Liver (tissue), 9 donors: ENCODE results near the gene SGIP1. TPM values are rescaled to one million over a fixed set of nuclear protein-coding genes. Genes with fewer than 3 reads are reported as not detected.

Experiments used
- DNase-seq: peaks from one replicate; pipeline ENCODE4 v3.0.0-alpha.2; 2017; ENCODE audit warnings: low spot score
- H3K27ac ChIP-seq, 2 donors: one replicate each; pipeline ENCODE4 v1.7.0; 2013; ENCODE audit warnings: inconsistent platforms in 2 of 2, low read length in 2 of 2, control low read depth in 1 of 2, low read depth in 1 of 2, mild to moderate bottlenecking in 1 of 2
- H3K27me3 ChIP-seq, 4 donors: one replicate each; pipeline versions ENCODE4 v1.6.1 to v1.7.0; 2013; ENCODE audit warnings: low read length in 3 of 4, inconsistent platforms in 1 of 4, mild to moderate bottlenecking in 1 of 4, moderate library complexity in 1 of 4; ENCODE audit not compliant: control insufficient read depth in 4 of 4, insufficient read depth in 4 of 4
- H3K36me3 ChIP-seq, 4 donors: one replicate each; pipeline versions ENCODE4 v1.6.1 to v1.7.0; 2013; ENCODE audit warnings: low read length in 3 of 4, mild to moderate bottlenecking in 3 of 4, low read depth in 1 of 4, moderate library complexity in 1 of 4; ENCODE audit not compliant: control insufficient read depth in 4 of 4, insufficient read depth in 3 of 4
- H3K4me1 ChIP-seq, 4 donors: one replicate each; pipeline versions ENCODE4 v1.6.1 to v1.7.0; 2013; ENCODE audit warnings: low read length in 3 of 4, mild to moderate bottlenecking in 3 of 4, moderate library complexity in 1 of 4; ENCODE audit not compliant: control insufficient read depth in 4 of 4, insufficient read depth in 4 of 4
- H3K4me3 ChIP-seq, 3 donors: one replicate each; pipeline versions ENCODE4 v1.6.1 to v1.7.0; 2013; ENCODE audit warnings: low read length in 3 of 3, control low read depth in 1 of 3, low read depth in 1 of 3, mild to moderate bottlenecking in 1 of 3
- H3K9ac ChIP-seq, 2 donors: one replicate each; pipeline ENCODE4 v1.7.0; 2013; ENCODE audit warnings: low read length in 2 of 2, mild to moderate bottlenecking in 2 of 2, moderate library complexity in 2 of 2, control low read depth in 1 of 2, low read depth in 1 of 2
- H3K9me3 ChIP-seq, 4 donors: one replicate each; pipeline versions ENCODE4 v1.6.1 to v1.7.0; 2013; ENCODE audit warnings: low read length in 3 of 4; ENCODE audit not compliant: control insufficient read depth in 4 of 4
- ATF3 ChIP-seq: IDR thresholded peaks from 2 replicates; pipeline ENCODE4 v1.6.1; 2016; ENCODE audit warnings: antibody characterized with exemption
- EGR1 ChIP-seq, 2 donors: IDR thresholded peaks; 2 replicates each; pipeline ENCODE4 v1.6.1; 2016 to 2018; ENCODE audit warnings: antibody characterized with exemption in 2 of 2, low read depth in 2 of 2
- FOXA1 ChIP-seq: IDR thresholded peaks from 2 replicates; pipeline ENCODE4 v1.6.1; 2016; ENCODE audit warnings: antibody characterized with exemption
- FOXA2 ChIP-seq: IDR thresholded peaks from 2 replicates; pipeline ENCODE4 v1.6.1; 2016; ENCODE audit warnings: antibody characterized with exemption
- GABPA ChIP-seq, 2 donors: IDR thresholded peaks in 1 of 2; conservative IDR thresholded peaks in 1 of 2; 2 replicates each; pipeline ENCODE4 v1.6.1; 2016; ENCODE audit warnings: antibody characterized with exemption in 2 of 2, mild to moderate bottlenecking in 1 of 2, moderate library complexity in 1 of 2
- HNF4A ChIP-seq, 2 donors: conservative IDR thresholded peaks; 2 replicates each; pipeline ENCODE4 v1.6.1; 2016; ENCODE audit warnings: antibody characterized with exemption in 2 of 2, mild to moderate bottlenecking in 2 of 2
- HNF4G ChIP-seq: IDR thresholded peaks from 2 replicates; pipeline ENCODE4 v1.6.1; 2016; ENCODE audit warnings: antibody characterized with exemption
- JUND ChIP-seq, 2 donors: IDR thresholded peaks; 2 replicates each; pipeline ENCODE4 v1.6.1; 2016; ENCODE audit warnings: antibody characterized with exemption in 2 of 2
- MAX ChIP-seq: IDR thresholded peaks from 2 replicates; pipeline ENCODE4 v1.6.1; 2016; ENCODE audit warnings: antibody characterized with exemption
- RAD21 ChIP-seq, 2 donors: IDR thresholded peaks; 2 replicates each; pipeline ENCODE4 v1.6.1; 2016; ENCODE audit warnings: antibody characterized with exemption in 2 of 2, mild to moderate bottlenecking in 2 of 2
- REST ChIP-seq: IDR thresholded peaks from 2 replicates; pipeline ENCODE4 v1.6.1; 2016; ENCODE audit warnings: antibody characterized with exemption, mild to moderate bottlenecking
- RXRA ChIP-seq, 2 donors: IDR thresholded peaks; 2 replicates each; pipeline ENCODE4 v1.6.1; 2017 to 2018; ENCODE audit warnings: antibody characterized with exemption in 2 of 2, mild to moderate bottlenecking in 1 of 2
- SP1 ChIP-seq: IDR thresholded peaks from 2 replicates; pipeline ENCODE4 v1.6.1; 2018; ENCODE audit warnings: antibody characterized with exemption, mild to moderate bottlenecking
- TAF1 ChIP-seq: conservative IDR thresholded peaks from 2 replicates; pipeline ENCODE4 v1.6.1; 2016; ENCODE audit warnings: antibody characterized with exemption, mild to moderate bottlenecking
- YY1 ChIP-seq: IDR thresholded peaks from 2 replicates; pipeline ENCODE4 v1.6.1; 2016; ENCODE audit warnings: antibody characterized with exemption, mild to moderate bottlenecking
- ZBTB33 ChIP-seq: IDR thresholded peaks from 2 replicates; pipeline ENCODE4 v1.6.1; 2016; ENCODE audit warnings: antibody characterized with exemption
- WGBS: extraction: QIAGEN DNeasy Blood & Tissue Kit; methylation state at CpG from one replicate; pipeline ENCODE4 v1.1.7; 2013; 5-methylcytosine and 5-hydroxymethylcytosine counted together
- polyA plus RNA-seq, 2 donors: library from polyadenylated mRNA; stranded (reverse) in 1 of 2; unstranded in 1 of 2; fragments of 200-250 nt in 1 of 2; fragments of >200 nt in 1 of 2; fragmentation: Nextera tagmentation in 1 of 2; extraction: Ambion mirVana in 1 of 2; gene quantifications; one replicate each; pipeline versions ENCODE4 v1.2.1 to v1.2.3, GENCODE V29; 2013 to 2015
- total RNA-seq, 2 donors: library from RNA; depleted of rRNA; stranded (reverse); fragments of >200 nt; gene quantifications; one replicate each; pipeline ENCODE4 v1.2.3, GENCODE V29; 2014
- donor health status: healthy.
- donor health status: healthy.
- donor health status: healthy.
- donor health status: healthy.
- donor health status: healthy.

Gene SGIP1
- total and polyA plus RNA-seq, 4 donors, result 0.09 to 2.5 (median 0.38) TPM

GRCh38 chr1:66696771-66697170 is 162.8 kb downstream of the SGIP1 start:
- no peak overlapping the region for H3K27ac ChIP-seq
- H3K9me3 ChIP-seq, result no peaks in the 10 kb centered on the region
- H3K4me1 ChIP-seq, result no peaks in the 10 kb centered on the region
- no peak overlapping the region for H3K4me3 ChIP-seq
- no peak for DNase-seq
- no peak overlapping the region for H3K9ac ChIP-seq
- H3K36me3 ChIP-seq, result no peaks in the 10 kb centered on the region
- no peak for TF ChIP-seq TAF1
- no peak for TF ChIP-seq JUND (IDR thresholded peaks at IDR 0.05)
- no peak for TF ChIP-seq HNF4A (conservative IDR thresholded peaks at IDR 0.05)
- TF ChIP-seq GABPA (IDR thresholded peaks at IDR 0.05 in 1 of 2, conservative IDR thresholded peaks at IDR 0.05 in 1 of 2), result no peak
- TF ChIP-seq FOXA2, result no peak
- no peak for TF ChIP-seq YY1
- no peak for TF ChIP-seq FOXA1
- no peak for TF ChIP-seq ATF3
- no peak for TF ChIP-seq SP1
- no peak for TF ChIP-seq HNF4G
- TF ChIP-seq EGR1 (IDR thresholded peaks at IDR 0.05; ENCODE audit: low read depth in 2 of 2), result no peak
- no peak for TF ChIP-seq ZBTB33
- no peak for TF ChIP-seq MAX
- no peak for TF ChIP-seq RAD21 (IDR thresholded peaks at IDR 0.05)
- H3K27me3 ChIP-seq, result no peaks in the 10 kb centered on the region

GRCh38 chr1:66699213-66699612 is 165.3 kb downstream of the SGIP1 start:
- WGBS, result 87% methylated on average over 5 of the region's 5 CpGs
- Histone ChIP-seq H3K4me1 (no peaks in the 10 kb centered on the region), H3K27ac (no peak overlapping the region), H3K4me3 (no peak overlapping the region), H3K27me3 (no peaks in the 10 kb centered on the region), H3K9me3 (no peaks in the 10 kb centered on the region), H3K36me3 (no peaks in the 10 kb centered on the region), H3K9ac (no peak overlapping the region)
- no peak for DNase-seq
- TF ChIP-seq RXRA (IDR thresholded peaks at IDR 0.05) (no peak), GABPA (IDR thresholded peaks at IDR 0.05 in 1 of 2, conservative IDR thresholded peaks at IDR 0.05 in 1 of 2) (no peak), YY1 (no peak), HNF4A (conservative IDR thresholded peaks at IDR 0.05) (no peak), HNF4G (no peak), FOXA1 (no peak), JUND (IDR thresholded peaks at IDR 0.05) (no peak), FOXA2 (no peak), TAF1 (no peak), REST (no peak)
